ENCODE data around the gene ADAM12. TPM values are rescaled to one million over a fixed set of nuclear protein-coding genes. Genes with fewer than 3 reads are reported as not detected.

Gene ADAM12
- total RNA-seq, 4 donors from 2014 or later, result 0.78 to 10.5 (median 1.2) TPM

GRCh38 chr10:126128581-126128980, 259.7 kb downstream of the ADAM12 start:
- Histone ChIP-seq H3K36me3 (no peaks in the 10 kb centered on the region), H3K27ac (no peak overlapping the region), H3K27me3 (no peaks in the 10 kb centered on the region), H3K9me3 (no peaks in the 10 kb centered on the region), H3K4me3 (no peak overlapping the region), H3K4me1 (no peaks in the 10 kb centered on the region)
- no peak for DNase-seq (ENCODE audit: low spot score in 2 of 2)
- TF ChIP-seq EP300 (IDR thresholded peaks at IDR 0.05), result no peak
- TF ChIP-seq CTCF (IDR thresholded peaks at IDR 0.05), result no peak
- no peak for TF ChIP-seq POLR2A (IDR thresholded peaks at IDR 0.05)
- 92 to 95% methylated on average over 21 of the region's 21 CpGs for WGBS, 2 donors

- H3K9me3 ChIP-seq, result no peaks in the 10 kb centered on the region
- H3K27ac ChIP-seq, result no peak overlapping the region
- 87 to 93% methylated on average over 7 of the region's 7 CpGs for WGBS, 2 donors
- H3K4me1 ChIP-seq, result no peaks in the 10 kb centered on the region
- no peaks in the 10 kb centered on the region for H3K36me3 ChIP-seq
- H3K27me3 ChIP-seq, result no peaks in the 10 kb centered on the region
- H3K4me3 ChIP-seq, result no peak overlapping the region
- DNase-seq (ENCODE audit: low spot score in 2 of 2), result no peak
- TF ChIP-seq POLR2A (IDR thresholded peaks at IDR 0.05) (no peak), EP300 (IDR thresholded peaks at IDR 0.05) (no peak), CTCF (IDR thresholded peaks at IDR 0.05) (no peak)
Measured at GRCh38 chr10:126127481-126128029, 260.7 kb downstream of the ADAM12 start.

- Histone ChIP-seq H3K36me3 (no peaks in the 10 kb centered on the region), H3K4me3 (no peak overlapping the region), H3K27me3 (no peaks in the 10 kb centered on the region), H3K4me1 (no peaks in the 10 kb centered on the region), H3K27ac (no peak overlapping the region), H3K9me3 (no peaks in the 10 kb centered on the region)
- no peak for DNase-seq (ENCODE audit: low spot score in 2 of 2)
- WGBS, 2 donors, result 80 to 91% methylated on average over 4 of the region's 4 CpGs
- TF ChIP-seq EP300 (IDR thresholded peaks at IDR 0.05) (no peak), POLR2A (IDR thresholded peaks at IDR 0.05) (no peak), CTCF (IDR thresholded peaks at IDR 0.05) (no peak)
Measured at GRCh38 chr10:126126866-126127265, 261.4 kb downstream of the ADAM12 start.

- TF ChIP-seq POLR2A (IDR thresholded peaks at IDR 0.05) (no peak), CTCF (IDR thresholded peaks at IDR 0.05) (no peak), EP300 (IDR thresholded peaks at IDR 0.05) (no peak)
- Histone ChIP-seq H3K4me3 (no peak overlapping the region), H3K36me3 (no peaks in the 10 kb centered on the region), H3K9me3 (no peaks in the 10 kb centered on the region), H3K4me1 (no peaks in the 10 kb centered on the region), H3K27ac (no peak overlapping the region), H3K27me3 (no peaks in the 10 kb centered on the region)
- DNase-seq (ENCODE audit: low spot score in 2 of 2), result no peak
- 85 to 95% methylated on average over 5 of the region's 5 CpGs for WGBS, 2 donors
Measured at GRCh38 chr10:126126023-126126422, 262.3 kb downstream of the ADAM12 start.

GRCh38 chr10:126124668-126125349, 263.5 kb downstream of the ADAM12 start:
- no peaks in the 10 kb centered on the region for H3K36me3 ChIP-seq
- DNase-seq (ENCODE audit: low spot score in 2 of 2), result no peak
- no peaks in the 10 kb centered on the region for H3K9me3 ChIP-seq
- WGBS, 2 donors, result 76 to 87% methylated on average over 9 of the region's 9 CpGs
- no peak overlapping the region for H3K27ac ChIP-seq
- H3K27me3 ChIP-seq, result no peaks in the 10 kb centered on the region
- H3K4me3 ChIP-seq, result no peak overlapping the region
- no peak for TF ChIP-seq POLR2A (IDR thresholded peaks at IDR 0.05)
- TF ChIP-seq CTCF (IDR thresholded peaks at IDR 0.05), result no peak
- TF ChIP-seq EP300 (IDR thresholded peaks at IDR 0.05), result no peak
- no peaks in the 10 kb centered on the region for H3K4me1 ChIP-seq
